ENCODE results near the gene SNX30.

Gene SNX30

DNA sequence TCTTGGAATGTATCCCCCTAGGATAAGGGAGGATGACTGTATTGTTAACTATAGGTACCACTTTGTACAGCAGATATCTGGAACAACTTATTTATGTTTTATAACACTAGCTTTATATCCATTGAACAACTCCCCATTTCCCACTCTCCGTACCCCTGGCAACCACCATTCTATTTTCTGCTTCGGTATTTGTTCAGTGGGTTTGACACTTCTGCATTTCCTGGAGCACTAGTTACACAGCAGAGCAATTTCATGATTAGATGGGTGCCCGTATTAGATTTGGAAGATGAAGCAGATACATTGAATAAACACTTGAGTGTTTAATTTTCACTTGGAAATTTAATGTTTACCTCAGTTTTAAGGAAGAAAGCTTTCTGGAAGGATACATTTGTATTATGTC is 72.7 kb downstream of the SNX30 start:
- no peak for DNase-seq (ENCODE audit: low spot score)

GRCh38 chr9:112831281-112831851 is 80.8 kb downstream of the SNX30 start:
- DNase-seq (ENCODE audit: low spot score) = no peak

DNA sequence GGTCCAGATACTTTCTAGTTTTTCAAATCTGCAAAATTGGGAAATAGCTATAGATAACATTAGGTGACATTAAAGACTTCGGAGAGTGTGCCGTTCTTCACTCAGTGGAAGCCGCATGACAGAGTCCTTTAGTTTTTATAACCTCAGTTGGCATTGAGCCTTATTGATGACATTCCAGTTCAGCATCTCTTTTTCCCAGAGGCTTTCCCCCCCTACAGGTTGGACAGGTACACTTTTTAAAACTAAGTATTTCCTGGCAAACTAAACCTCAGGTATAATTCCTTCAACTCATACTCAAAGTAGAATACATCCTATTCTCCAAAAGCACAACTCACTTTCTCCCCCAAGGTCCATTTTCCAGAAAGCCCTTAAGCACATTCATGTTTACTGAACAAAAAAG is 81.4 kb downstream of the SNX30 start:
- DNase-seq (ENCODE audit: low spot score) = no peak

DNA sequence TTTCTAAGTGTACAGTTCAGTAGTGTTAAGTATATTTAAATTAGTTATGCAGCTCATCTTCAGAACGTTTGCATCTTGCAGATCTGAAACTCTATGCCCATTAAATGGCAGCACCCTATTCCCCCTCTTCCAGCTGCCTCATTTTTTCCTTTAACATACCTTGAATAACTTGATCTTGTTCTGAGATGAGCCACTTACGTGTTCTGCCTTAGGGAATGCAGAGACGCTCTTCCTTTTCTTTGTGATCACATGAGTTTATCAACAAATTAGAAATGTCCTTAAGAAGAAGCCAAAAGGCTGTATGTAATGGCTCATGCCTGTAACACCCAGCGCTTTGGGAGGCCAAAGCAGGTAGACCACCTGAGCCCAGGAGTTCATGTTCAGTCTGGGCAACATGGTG is 82.5 kb downstream of the SNX30 start:
- no peak for DNase-seq (ENCODE audit: low spot score)

DNA sequence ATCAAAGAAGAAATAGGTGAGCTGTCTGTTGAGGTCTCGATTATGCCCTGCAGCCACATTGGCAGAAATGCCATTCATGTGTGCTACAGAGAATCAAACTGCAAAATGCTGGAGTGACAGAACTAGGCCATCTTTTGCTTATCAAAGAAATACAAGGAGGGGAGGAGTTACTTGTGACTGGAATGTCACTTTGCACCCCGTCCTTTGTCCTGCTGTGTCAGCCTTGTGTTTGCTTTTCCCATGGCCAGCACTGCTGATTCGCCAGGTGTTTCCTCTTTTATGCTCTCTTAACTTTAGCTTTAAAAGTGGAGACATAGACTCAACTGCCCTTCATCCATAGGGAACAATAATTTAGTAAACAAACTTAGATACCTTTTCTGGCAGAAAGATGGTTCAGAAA is 85.8 kb downstream of the SNX30 start:
- no peak for DNase-seq (ENCODE audit: low spot score)

- no peak for DNase-seq (ENCODE audit: low spot score)
Observed at GRCh38 chr9:112838342-112838741, 87.8 kb downstream of the SNX30 start.

- no peak for DNase-seq (ENCODE audit: low spot score)
Observed at GRCh38 chr9:112839331-112839730, 88.8 kb downstream of the SNX30 start.

DNA sequence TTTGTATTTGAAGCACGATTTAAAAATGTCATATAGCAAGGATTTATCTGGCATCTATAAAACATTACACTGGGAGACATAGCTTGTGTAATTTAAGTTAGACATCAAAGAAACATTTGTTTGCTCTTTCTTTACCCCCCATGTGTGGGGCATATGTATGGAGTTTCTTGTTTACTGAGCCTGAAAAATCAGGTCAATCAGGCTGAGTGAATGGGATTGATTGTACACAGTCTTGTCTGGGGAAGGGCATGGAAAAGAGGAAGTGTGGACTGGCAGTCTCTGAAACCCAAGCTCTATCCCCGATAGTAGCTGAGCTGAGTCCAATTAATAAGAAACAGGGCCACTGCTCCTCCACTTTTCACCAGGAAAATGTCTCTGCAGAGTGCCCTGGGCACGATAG is 90.7 kb downstream of the SNX30 start:
- DNase-seq (ENCODE audit: low spot score) = no peak

- DNase-seq (ENCODE audit: low spot score) = no peak
Observed at GRCh38 chr9:112842555-112842954, 92.0 kb downstream of the SNX30 start.

GRCh38 chr9:112844771-112845542 is 94.4 kb downstream of the SNX30 start:
- peak; percentile 70 for DNase-seq (ENCODE audit: low spot score)

DNA sequence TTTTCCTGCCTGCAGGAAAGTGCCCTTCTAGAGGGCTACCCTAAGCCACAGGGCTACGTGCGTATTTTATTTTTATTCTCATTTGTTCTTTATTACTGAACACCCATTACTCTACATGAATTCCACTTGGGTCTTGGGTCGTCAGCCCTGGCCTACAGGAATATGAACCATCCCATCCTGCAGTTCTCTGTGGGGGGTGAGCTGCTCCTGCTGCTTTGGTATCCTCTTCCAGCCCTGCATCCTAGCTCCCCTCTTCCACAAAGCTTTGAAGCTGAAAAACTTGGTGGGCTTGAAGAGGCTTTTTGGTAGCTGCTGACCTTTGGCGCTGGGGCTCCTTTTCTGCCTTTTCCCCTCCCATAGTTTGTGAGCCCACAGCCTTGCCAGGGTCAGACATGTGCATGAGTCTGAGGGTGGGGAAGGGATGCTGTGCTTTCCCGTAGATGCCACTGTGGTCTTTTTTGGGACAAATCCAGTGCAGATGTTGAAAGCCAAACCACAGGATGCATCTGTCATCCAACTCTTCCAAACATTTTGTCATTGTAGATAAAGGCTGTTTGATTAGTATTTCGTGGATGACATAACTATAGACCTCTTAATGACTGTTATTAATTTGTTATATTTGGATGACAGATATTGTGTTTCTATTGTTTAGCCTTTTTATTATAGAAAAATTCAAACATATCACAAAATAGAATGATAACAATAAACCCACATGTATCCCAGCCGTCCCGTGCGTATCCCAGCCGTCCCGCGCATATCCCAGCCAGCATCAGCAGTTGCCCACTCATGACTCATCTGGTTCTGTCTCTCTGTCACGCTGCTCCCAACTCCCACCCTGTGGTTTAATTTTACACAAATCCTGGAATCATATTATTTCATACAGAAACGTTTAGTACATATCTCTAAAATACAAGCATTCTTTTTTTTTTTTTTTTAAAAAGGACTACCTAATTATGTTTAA is 96.2 kb downstream of the SNX30 start:
- no peak for DNase-seq (ENCODE audit: low spot score)

- no peak for DNase-seq (ENCODE audit: low spot score)
Observed at GRCh38 chr9:112848316-112849151, 98.0 kb downstream of the SNX30 start.

DNA sequence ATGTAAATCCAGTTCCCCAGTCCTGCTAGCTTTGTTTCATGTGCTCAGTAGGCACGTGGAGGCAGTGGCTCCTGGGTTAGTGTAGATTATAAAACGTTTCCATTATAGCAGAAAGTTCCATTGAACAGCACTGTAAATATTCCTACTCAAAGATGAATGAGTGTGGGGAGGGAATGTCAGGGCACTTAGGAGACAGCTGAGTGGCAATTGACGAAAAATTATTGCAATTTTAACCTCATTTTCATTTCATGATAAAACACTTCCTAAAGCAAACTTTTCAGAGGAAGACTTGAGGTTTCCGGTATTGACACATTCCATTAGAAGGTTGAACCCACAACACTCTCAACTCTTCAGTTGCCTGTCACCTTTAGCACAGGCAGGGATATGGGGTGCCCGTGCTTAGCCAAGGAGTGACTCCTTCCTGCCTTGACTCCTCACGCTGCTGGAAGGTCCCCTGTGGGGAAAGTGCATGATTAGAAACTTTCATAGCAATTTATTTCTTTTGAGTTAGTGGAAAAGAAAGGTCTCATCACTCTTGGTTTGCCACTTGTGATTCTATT is 98.9 kb downstream of the SNX30 start:
- DNase-seq (ENCODE audit: low spot score) = no peak

GRCh38 chr9:112850840-112851239 is 100.3 kb downstream of the SNX30 start:
- DNase-seq (ENCODE audit: low spot score) = no peak

DNA sequence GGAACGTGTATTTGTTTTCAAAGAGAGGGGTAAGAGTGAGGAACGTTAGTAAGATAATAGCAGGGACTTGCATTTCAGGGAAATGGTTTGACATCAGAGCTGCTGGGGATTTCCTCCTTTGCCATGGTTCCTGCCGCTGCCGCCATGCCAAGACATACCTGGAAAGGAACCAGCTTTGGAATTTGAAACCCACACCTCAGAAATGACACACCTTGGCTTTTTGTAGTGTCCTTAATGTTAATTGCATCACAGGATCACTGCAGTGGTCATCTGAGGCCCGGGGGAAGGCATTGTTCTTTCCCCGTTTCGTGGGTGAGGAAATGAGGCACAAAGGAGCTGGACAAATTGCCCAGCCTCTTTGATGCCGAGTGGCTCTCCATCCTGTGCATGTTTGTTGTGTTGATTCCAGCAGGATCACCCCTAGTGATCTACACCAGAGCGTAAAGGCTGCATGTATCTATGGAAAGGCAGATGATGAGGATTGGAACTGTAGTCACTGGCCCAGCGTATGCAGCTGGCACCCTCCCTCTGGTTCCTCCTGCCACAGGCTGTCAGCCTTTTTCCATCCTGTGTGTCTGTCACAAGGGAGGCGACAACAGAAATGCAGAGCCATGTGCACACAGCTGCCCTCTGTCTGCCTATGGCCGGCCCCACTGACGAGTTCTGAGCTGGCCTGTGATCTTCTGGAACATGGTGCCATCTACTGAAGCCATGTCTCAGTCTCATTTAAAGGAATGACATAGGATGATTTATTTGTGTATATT is 102.4 kb downstream of the SNX30 start:
- DNase-seq (ENCODE audit: low spot score) = no peak

GRCh38 chr9:112853882-112854585 is 103.5 kb downstream of the SNX30 start:
- no peak for DNase-seq (ENCODE audit: low spot score)

DNA sequence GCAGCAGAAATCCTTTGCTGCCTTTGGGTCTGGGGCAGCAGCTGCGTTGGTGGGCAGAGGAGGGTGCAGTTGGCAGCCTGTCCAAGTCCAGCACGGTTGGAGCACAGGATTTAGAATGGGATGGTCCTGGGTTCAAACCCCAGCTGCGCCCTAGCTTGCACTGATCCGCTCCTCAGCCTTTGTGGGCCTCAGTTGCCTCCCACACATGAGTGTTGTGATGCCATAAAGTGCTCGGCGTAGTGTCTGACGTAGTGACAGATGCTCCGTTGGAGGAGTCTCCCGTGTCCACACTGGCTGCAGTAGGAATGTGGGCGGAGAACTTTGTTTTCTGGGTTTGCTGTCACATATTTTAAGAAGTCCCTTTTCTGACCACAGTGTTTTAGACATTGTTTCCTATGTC is 104.1 kb downstream of the SNX30 start:
- no peak for DNase-seq (ENCODE audit: low spot score)

DNA sequence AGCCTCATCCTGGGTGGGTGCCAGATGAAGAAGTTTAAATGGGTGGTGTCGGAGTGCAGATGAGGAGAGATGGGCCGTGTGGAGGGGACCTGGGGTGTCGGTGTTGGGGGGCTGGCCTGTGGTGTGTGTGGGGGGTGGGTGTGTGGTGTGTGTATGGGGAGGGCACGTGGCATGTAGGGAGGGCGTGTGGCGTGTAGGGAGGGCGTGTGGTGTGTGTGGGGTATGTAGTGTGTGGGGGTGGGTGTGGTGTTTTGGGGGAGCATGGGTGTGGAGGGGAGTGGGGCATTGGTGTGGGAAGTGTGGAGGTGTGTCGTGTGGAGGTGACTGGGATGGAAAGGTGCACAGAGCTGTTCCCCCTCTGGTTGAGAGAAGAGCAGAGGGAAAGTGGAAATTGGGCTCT is 105.6 kb downstream of the SNX30 start:
- no peak for DNase-seq (ENCODE audit: low spot score)

GRCh38 chr9:112856843-112857242 is 106.3 kb downstream of the SNX30 start:
- DNase-seq (ENCODE audit: low spot score) = no peak

DNA sequence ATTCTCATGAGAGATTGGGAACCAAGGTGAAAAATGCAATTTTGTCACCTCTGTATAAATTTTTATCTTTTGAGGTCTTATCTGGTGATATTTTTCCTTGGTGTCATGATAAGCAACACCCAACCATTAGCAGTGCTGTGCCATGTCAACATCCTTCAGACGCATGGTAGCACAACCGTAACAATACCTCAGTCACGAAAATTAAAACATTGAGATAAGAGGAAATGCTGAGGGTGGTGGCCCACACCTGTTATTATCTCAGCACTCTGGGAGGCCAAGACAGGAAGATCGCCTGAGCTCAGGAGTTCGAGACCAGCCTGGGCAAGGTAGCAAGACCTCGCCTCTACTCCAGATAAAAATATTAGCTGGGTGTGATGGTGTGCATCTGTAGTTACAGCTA is 107.4 kb downstream of the SNX30 start:
- no peak for DNase-seq (ENCODE audit: low spot score)

Data from kidney tubule cell (primary cell).